ENCODE data around the gene HECTD4.
"Not testable (repeated sequence)": the region's sequence is repeated elsewhere in the genome, so short reads cannot be mapped to it uniquely, and the experiment has no call there.

HECTD4 gene

GRCh38 chr12:112117685-112118084, 264.5 kb downstream of the HECTD4 start:
- DNase-seq (ENCODE audit: extremely low read depth, low read depth): no peak
- TF ChIP-seq, protein P1, sequence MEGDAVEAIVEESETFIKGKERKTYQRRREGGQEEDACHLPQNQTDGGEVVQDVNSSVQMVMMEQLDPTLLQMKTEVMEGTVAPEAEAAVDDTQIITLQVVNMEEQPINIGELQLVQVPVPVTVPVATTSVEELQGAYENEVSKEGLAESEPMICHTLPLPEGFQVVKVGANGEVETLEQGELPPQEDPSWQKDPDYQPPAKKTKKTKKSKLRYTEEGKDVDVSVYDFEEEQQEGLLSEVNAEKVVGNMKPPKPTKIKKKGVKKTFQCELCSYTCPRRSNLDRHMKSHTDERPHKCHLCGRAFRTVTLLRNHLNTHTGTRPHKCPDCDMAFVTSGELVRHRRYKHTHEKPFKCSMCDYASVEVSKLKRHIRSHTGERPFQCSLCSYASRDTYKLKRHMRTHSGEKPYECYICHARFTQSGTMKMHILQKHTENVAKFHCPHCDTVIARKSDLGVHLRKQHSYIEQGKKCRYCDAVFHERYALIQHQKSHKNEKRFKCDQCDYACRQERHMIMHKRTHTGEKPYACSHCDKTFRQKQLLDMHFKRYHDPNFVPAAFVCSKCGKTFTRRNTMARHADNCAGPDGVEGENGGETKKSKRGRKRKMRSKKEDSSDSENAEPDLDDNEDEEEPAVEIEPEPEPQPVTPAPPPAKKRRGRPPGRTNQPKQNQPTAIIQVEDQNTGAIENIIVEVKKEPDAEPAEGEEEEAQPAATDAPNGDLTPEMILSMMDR (IDR thresholded peaks at IDR 0.05; ENCODE audit: low read depth, low read length, missing control alignments): no peak
- H3K4me3 ChIP-seq (replicated peaks; ENCODE audit: low read depth, low read length): no peak overlapping the region

DNA sequence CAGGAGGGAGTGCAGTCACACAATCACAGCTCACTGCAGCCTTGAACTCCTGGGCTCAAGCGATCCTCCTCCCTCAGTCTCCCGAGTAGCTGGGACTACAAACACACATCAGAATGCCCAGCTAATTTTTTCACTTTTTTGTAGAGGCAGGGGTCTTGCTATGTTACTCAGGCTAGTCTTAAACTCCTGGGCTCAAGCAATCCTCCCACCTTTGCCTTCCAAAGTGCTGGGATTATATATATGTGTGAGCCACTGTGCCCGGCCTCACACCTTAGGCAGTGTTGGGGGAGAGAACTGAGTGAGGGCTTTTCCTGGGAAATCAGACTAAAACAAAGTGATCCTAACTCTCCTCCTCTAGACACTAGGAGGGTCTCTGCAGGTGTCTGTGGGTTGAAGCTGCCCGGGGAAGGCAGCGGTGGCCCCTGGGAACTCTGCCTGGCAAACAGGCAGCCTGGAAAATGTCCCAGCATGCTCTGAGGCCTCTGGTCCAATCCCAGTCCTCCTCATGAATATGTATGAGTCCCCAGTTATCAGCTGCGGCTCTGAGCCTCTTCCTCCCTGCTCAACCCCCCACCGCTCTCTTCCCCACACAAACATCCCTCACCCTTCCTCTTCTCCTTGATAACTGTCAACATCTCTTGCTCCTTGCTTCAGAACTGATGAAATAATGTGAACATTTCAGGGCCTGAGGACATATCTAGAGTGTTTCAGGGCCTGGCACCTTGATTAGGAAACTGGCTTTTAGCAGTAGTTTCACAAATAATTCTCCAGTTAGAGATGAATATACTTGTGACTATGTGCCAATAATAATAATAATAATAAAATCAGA, 265.8 kb downstream of the HECTD4 start:
- TF ChIP-seq, protein P1 (IDR thresholded peaks at IDR 0.05; ENCODE audit: low read depth, low read length, missing control alignments): no peak
- H3K4me3 ChIP-seq (replicated peaks; ENCODE audit: low read depth, low read length): no peak overlapping the region
- no peak for DNase-seq (ENCODE audit: extremely low read depth, low read depth)

DNA sequence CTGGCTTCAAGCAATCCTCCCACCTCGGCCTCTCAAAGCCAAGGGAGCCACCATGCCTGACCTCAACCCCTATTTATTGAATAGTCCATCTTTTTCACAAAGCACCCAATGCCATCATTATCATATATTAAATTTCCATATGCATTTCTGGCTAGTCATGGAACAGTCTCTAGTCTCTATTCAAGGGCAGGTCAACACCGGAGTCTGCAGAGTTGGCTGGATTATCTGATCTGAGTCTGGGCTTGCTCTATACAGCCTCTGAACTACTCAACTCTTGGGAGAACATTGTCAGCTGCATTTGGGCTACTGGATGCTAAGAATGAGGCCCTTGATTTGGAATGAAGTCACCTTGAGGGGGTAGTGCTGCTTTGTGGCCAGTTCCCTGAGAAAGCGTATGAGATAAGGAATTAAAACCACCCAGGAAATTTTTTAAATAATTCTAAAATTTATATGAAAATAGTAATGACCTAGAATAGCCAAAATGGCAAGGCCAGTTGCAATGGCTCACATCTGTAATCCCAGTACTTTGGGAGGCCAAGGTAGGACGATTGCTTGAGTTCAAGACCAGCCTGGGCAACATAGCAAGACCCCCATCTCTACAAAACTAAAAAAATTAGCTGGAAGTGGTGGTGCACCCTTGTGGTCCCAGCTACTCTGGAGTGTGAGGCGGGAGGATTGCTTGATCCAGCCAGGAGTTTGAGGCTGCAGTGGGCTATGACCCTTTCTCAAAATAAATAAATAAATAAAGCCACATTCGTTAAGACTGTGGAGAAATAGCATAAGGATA, 266.8 kb downstream of the HECTD4 start:
- DNase-seq (ENCODE audit: extremely low read depth, low read depth): no peak
- TF ChIP-seq, protein P1 (IDR thresholded peaks at IDR 0.05; ENCODE audit: low read depth, low read length, missing control alignments): no peak

GRCh38 chr12:112112409-112113133, 269.7 kb downstream of the HECTD4 start:
- DNase-seq (ENCODE audit: extremely low read depth, low read depth): no peak
- TF ChIP-seq, protein P1 (IDR thresholded peaks at IDR 0.05; ENCODE audit: low read depth, low read length, missing control alignments): no peak
- H3K4me3 ChIP-seq (replicated peaks; ENCODE audit: low read depth, low read length): no peak overlapping the region

More for the DNA sequence above, 266.8 kb downstream of the HECTD4 start:
- H3K4me3 ChIP-seq (replicated peaks; ENCODE audit: low read depth, low read length): no peak overlapping the region

GRCh38 chr12:112111931-112112330, 270.3 kb downstream of the HECTD4 start:
- no peak for DNase-seq (ENCODE audit: extremely low read depth, low read depth)
- TF ChIP-seq, protein P1 (IDR thresholded peaks at IDR 0.05; ENCODE audit: low read depth, low read length, missing control alignments): no peak
- H3K4me3 ChIP-seq (replicated peaks; ENCODE audit: low read depth, low read length): no peak overlapping the region

GRCh38 chr12:112110787-112111662, 271.2 kb downstream of the HECTD4 start:
- DNase-seq (ENCODE audit: extremely low read depth, low read depth); H3K4me3 ChIP-seq (replicated peaks; ENCODE audit: low read depth, low read length): not testable (repeated sequence)

Measured in HFF-Myc (cell line).